HEK293T (cell line): Measurements from ENCODE around the gene GLYATL3.
"Not testable (repeated sequence)": the region's sequence is repeated elsewhere in the genome, so short reads cannot be mapped to it uniquely, and the experiment has no call there.

Source experiments
- CTCF ChIA-PET: fragments of 350-600 bp; formaldehyde crosslinking; extraction: SDS; loops from one replicate; lab custom pipeline; 2021; ENCODE audit warnings: antibody characterized with exemption, inconsistent platforms; lab: Yijun Ruan, JAX
- POLR2A ChIA-PET: fragments of 350-600 bp; formaldehyde crosslinking; extraction: SDS; loops from one replicate; lab custom pipeline; 2020; ENCODE audit warnings: antibody characterized with exemption, inconsistent platforms; lab: Yijun Ruan, JAX
- DNase-seq: peaks from one replicate; pipeline ENCODE4 v3.0.0; 2012; ENCODE audit warnings: mixed read lengths; ENCODE audit errors: extremely low spot score
- ARNT ChIP-seq: fragments of 450-650 bp; IDR thresholded peaks from 2 replicates; pipeline ENCODE4 v1.6.1; 2017; ENCODE audit warnings: mild to moderate bottlenecking
- BHLHE40 ChIP-seq: fragments of 450-650 bp; IDR thresholded peaks from 2 replicates; pipeline ENCODE4 v1.6.1; 2016; ENCODE audit warnings: mild to moderate bottlenecking, moderate library complexity, borderline replicate concordance
- CTBP1 ChIP-seq: fragments of 450-650 bp; IDR thresholded peaks from 2 replicates; pipeline ENCODE4 v1.6.1; 2016; ENCODE audit warnings: borderline replicate concordance
- ELF4 ChIP-seq: fragments of 450-650 bp; IDR thresholded peaks from 2 replicates; pipeline ENCODE4 v1.6.1; 2017; ENCODE audit warnings: antibody characterized with exemption
- FOXA1 ChIP-seq: fragments of 450-650 bp; IDR thresholded peaks from 2 replicates; pipeline ENCODE4 v1.6.1; 2016; ENCODE audit warnings: mild to moderate bottlenecking
- FOXK2 ChIP-seq: fragments of 450-650 bp; IDR thresholded peaks from 2 replicates; pipeline ENCODE4 v1.6.1; 2016; ENCODE audit warnings: mild to moderate bottlenecking
- FOXM1 ChIP-seq: fragments of 450-650 bp; IDR thresholded peaks from 2 replicates; pipeline ENCODE4 v1.6.1; 2017; ENCODE audit warnings: mild to moderate bottlenecking, borderline replicate concordance
- HDGF ChIP-seq: fragments of 450-650 bp; IDR thresholded peaks from 2 replicates; pipeline ENCODE4 v1.6.1; 2017; ENCODE audit warnings: antibody characterized with exemption, borderline replicate concordance
- L3MBTL2 ChIP-seq: fragments of 450-650 bp; conservative IDR thresholded peaks from 2 replicates; pipeline ENCODE4 v1.6.1; 2016; ENCODE audit warnings: mild to moderate bottlenecking
- LEF1 ChIP-seq: fragments of 450-650 bp; IDR thresholded peaks from 2 replicates; pipeline ENCODE4 v1.6.1; 2017; ENCODE audit warnings: mild to moderate bottlenecking, borderline replicate concordance
- NFRKB ChIP-seq: fragments of 450-650 bp; IDR thresholded peaks from 2 replicates; pipeline ENCODE4 v1.6.1; 2016; ENCODE audit warnings: mild to moderate bottlenecking, moderate library complexity
- SP1 ChIP-seq: fragments of 450-650 bp; IDR thresholded peaks from 2 replicates; pipeline ENCODE4 v1.6.1; 2017
- SUZ12 ChIP-seq: fragments of 450-650 bp; IDR thresholded peaks from 2 replicates; pipeline ENCODE4 v1.6.1; 2016; ENCODE audit warnings: mild to moderate bottlenecking
- TARDBP ChIP-seq: fragments of 450-650 bp; IDR thresholded peaks from 2 replicates; pipeline ENCODE4 v1.6.1; 2016
- ZNF384 ChIP-seq: fragments of 450-650 bp; IDR thresholded peaks from 2 replicates; pipeline ENCODE4 v1.6.1; 2016
- TF ChIP-seq, protein P1 (sequence below): fragments of 450-650 bp; IDR thresholded peaks from 2 replicates; pipeline ENCODE4 v1.6.1; 2016

The GLYATL3 gene

DNA sequence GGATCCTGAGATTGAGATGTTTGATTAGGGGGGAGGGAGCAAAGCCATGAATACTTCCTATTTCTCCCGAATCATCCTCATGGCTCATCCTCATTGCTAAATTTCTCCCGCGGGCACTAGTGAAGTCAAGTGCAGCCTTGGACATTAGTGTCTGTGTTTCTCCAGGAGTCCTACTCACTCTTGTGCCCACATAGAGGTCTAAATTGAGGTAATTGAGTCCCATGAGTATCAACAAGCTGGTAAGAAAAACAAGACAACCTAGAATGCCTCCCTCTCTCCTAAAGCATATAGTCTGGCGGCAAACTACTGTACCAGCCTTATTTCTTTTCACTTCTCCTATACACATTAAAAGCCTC is 36.1 kb upstream of the GLYATL3 start:
- no peak for DNase-seq
- CTCF ChIA-PET, result no interaction called here
- TF ChIP-seq NFRKB (no peak), L3MBTL2 (peak; percentile 4; the same call in 1 of the 2 replicates)
- POLR2A ChIA-PET, result no interaction called here

DNA sequence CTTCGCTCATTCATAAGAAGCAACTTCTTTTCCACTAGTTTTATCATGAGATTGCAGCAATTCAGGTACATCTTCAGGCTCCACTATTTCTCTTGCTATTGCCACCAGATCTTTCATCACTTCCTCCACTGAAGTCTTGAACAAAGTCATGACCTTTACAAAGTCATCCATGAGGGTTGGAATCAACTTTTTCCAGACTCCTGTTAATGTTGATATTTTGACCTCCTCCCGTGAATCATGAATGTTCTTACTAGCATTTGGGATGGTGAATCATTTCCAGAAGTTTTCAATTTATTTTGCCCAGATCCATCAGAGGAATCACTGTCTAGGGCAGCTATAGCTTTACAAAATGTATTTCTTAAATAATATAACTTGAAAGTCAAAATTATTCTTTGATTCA is 35.0 kb upstream of the GLYATL3 start:
- DNase-seq, result no peak
- CTCF ChIA-PET, result no interaction called here
- POLR2A ChIA-PET, result no interaction called here
- TF ChIP-seq NFRKB (no peak), FOXK2 (no peak)

DNA sequence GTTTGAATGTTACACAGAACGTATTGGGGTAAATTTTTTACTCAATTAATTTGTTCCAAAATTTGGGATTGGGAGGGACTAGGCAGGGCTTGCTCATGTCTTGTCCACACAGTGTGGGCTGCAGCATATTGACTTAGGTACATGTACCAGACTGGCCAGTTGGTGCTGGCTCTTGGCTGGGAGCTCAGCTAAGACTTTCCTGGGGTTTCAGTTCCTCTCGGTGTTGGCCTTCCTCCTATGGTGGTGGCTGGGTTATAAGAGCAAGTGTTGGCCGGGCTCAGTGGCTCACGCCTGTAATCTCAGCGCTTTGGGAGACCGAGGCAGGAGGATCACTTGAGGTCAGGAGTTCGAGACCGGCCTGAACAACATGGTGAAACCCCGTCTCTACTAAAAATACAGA is 31.7 kb upstream of the GLYATL3 start:
- ChIA-PET CTCF (no interaction called here), POLR2A (no interaction called here)
- no peak for TF ChIP-seq TARDBP
- TF ChIP-seq CTBP1, result no peak
- TF ChIP-seq SP1, result no peak
- no peak for TF ChIP-seq NFRKB
- TF ChIP-seq BHLHE40, result no peak
- TF ChIP-seq FOXM1, result no peak
- TF ChIP-seq, protein P1, sequence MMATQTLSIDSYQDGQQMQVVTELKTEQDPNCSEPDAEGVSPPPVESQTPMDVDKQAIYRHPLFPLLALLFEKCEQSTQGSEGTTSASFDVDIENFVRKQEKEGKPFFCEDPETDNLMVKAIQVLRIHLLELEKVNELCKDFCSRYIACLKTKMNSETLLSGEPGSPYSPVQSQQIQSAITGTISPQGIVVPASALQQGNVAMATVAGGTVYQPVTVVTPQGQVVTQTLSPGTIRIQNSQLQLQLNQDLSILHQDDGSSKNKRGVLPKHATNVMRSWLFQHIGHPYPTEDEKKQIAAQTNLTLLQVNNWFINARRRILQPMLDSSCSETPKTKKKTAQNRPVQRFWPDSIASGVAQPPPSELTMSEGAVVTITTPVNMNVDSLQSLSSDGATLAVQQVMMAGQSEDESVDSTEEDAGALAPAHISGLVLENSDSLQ, result no peak
- no peak for TF ChIP-seq ELF4
- no peak for TF ChIP-seq ZNF384
- no peak for TF ChIP-seq ARNT
- TF ChIP-seq FOXA1, result no peak
- no peak for TF ChIP-seq HDGF
- DNase-seq, result no peak

DNA sequence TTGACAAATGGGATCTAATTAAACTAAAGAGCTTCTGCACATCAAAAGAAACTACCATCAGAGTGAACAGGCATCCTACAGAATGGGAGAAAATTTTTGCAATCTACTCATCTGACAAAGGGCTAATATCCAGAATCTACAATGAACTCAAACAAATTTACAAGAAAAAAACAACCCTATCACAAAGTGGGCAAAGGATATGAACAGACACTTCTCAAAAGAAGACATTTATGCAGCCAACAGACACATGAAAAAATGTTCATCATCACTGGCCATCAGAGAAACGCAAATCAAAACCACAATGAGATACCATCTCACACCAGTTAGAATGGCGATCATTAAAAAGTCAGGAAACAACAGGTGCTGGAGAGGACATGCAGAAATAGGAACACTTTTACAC is 23.2 kb upstream of the GLYATL3 start:
- POLR2A ChIA-PET, DNase-seq, CTCF ChIA-PET: not testable (repeated sequence)

DNA sequence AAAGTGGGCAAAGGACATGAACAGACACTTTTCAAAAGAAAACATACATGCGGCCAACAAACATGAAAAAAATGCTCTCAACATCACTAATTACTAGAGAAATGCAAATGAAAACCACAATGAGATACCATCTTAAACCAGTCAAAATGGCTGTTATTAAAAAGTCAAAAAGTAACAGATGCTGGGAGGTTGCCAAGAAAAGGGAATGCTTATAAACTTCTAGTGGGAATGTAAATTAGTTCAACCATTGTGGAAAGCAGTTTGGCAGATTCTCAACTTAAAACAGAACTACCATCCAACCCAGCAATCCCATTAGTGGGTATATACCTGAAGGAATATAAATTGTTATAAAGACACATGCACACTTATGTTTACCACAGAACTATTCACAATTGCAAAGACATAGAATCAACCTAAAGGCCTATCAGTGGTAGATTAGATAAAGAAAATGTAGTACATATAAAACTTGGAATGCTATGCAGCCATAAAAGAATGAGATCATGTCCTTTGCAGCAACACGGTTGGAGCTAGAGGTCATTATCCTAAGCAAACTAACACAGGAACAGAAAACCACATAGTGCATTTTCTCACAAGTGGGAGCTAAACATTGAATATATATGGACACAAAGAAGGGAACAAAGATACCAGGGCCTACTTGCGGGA is 20.3 kb upstream of the GLYATL3 start:
- no peak for TF ChIP-seq CTBP1
- TF ChIP-seq SP1, result no peak
- TF ChIP-seq NFRKB, result no peak
- TF ChIP-seq L3MBTL2, result no peak
- TF ChIP-seq LEF1, result no peak
- TF ChIP-seq FOXM1, result no peak
- no peak for DNase-seq
- ChIA-PET CTCF (no interaction called here), POLR2A (no interaction called here)

DNA sequence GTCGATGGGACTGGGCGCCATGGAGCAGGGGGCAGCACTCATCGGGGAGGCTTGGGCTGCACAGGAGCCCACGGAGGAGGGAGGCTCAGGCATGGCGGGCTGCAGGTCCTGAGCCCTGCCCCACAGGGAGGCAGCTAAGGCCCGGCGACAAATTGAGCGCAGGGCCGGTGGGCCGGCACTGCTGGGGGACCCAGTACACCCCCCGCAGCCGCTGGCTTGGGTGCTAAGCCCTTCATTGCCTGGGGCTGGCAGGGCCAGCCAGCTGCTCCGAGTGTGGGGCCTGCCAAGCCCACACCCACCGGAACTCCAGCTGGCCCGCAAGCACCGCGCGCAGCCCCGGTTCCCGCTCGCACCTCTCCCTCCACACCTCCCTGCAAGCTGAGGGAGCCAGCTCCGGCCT is 17.9 kb upstream of the GLYATL3 start:
- DNase-seq, POLR2A ChIA-PET, CTCF ChIA-PET: not testable (repeated sequence)

DNA sequence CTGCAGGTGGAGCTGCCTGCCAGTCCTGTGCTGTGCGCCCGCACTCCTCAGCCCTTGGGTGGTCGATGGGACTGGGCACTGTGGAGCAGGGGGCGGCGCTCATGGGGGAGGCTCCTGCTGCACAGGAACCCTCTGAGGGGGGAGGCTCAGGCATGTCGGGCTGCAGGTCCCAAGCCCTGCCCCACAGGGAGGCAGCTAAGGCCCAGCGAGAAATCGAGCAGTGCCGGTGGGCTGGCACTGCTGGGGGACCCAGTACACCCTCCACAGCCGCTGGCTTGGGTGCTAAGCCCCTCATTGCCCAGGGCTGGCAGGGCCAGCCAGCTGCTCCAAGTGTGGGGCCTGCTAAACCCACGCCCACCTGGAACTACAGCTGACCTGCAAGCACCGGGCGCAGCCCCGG is 16.3 kb upstream of the GLYATL3 start:
- CTCF ChIA-PET, DNase-seq, POLR2A ChIA-PET: not testable (repeated sequence)

DNA sequence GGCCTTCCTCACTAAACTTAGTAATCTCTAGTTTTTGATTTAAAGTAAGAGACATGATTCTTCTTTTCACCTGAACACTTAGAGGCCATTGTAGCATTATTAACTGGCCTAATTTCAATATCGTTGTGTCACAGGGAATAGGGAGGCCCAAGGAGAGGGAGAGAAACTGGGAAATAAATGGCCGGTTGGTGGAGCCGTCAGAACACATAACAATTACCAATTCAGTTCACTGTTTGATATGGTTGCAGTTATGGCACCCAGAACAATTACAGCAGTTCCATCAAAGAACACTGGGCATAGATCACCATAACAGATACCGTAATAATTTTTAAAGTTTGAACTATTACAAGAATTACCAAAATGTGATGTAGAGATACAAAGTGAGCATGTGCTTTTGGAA is 9.1 kb upstream of the GLYATL3 start:
- ChIA-PET CTCF (no interaction called here), POLR2A (no interaction called here)
- TF ChIP-seq NFRKB (no peak), SP1 (no peak), ELF4 (no peak), FOXM1 (no peak), LEF1 (no peak), FOXK2 (no peak), CTBP1 (no peak), ARNT (no peak), ZNF384 (no peak), TARDBP (no peak), L3MBTL2 (no peak), SUZ12 (no peak)
- TF ChIP-seq, protein P1, result no peak
- DNase-seq, result no peak

DNA sequence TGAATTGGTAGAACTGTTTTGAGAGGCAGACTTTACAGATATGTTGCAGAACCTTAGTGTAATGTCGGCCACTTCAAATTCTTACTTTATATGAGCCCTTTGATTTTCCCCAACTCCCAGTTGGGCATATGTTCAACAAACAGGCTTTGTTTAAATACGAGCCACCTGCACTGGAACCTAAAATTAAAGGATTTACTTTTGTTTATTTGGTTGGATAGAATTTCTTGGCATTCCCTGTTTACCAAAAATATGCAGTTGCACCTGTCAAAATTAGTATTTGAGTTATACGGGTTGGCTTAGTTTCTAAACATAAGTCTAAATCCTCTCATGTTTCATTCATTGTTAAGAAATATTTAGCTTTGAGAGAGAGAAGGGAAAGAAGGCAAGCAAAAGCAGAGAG is 2.4 kb upstream of the GLYATL3 start:
- CTCF ChIA-PET, result no interaction called here
- DNase-seq, result no peak
- TF ChIP-seq FOXK2 (no peak), ARNT (no peak)
- POLR2A ChIA-PET, result no interaction called here
